Measurements from ENCODE around the gene PRAME.
"Not testable (repeated sequence)": the region's sequence is repeated elsewhere in the genome, so short reads cannot be mapped to it uniquely, and the experiment has no call there.

Gene PRAME

GRCh38 chr22:22521631-22522030 is 37.4 kb downstream of the PRAME start:
- no peak for DNase-seq (ENCODE audit: low read depth in 2 of 3, low spot score in 1 of 3)

DNA sequence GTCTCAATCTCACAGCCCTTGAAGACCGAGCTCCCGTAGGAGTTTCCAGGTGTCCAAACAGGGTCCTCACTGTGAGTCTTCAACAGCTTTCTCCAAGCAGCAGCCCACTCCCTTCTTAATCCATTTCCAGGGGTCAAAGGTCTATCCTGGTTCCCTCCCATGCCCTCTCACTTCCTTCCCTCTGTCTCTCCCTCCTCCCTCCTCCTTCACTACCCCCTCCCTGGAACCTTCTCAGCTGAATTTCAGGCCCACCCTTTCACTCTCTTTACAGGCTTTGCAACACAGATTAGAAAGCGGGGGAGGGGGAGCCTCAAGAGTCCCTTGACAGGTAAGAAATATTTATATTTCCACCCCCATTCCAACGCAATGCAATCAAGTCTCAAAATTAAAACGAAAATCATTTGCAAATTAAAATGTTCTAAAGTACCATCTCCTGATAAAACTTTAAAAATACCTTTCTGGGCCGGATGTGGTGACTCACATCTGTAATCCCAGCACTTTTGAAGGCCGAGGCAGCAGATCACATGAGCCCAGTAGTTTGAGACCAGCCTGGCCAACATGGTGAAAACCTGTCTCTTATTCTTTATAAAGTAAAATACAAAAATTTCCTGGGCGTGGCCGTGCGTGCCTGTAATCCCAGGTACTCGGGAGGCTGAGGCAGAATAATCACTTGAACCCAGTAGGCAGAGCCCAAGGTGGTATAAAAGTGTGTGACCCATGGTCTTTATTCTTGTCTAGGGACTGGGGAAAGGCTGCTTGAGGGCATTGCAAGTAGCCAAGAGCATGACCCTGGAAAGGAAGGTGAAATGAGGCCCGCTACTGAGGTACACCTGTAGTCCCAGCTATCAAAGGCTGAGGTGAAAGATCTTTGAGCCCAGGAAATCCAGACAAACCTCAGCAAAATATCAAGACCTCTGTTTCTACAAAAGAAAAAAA is 38.1 kb downstream of the PRAME start:
- no peak for DNase-seq (ENCODE audit: low read depth in 2 of 3, low spot score in 1 of 3)

DNA sequence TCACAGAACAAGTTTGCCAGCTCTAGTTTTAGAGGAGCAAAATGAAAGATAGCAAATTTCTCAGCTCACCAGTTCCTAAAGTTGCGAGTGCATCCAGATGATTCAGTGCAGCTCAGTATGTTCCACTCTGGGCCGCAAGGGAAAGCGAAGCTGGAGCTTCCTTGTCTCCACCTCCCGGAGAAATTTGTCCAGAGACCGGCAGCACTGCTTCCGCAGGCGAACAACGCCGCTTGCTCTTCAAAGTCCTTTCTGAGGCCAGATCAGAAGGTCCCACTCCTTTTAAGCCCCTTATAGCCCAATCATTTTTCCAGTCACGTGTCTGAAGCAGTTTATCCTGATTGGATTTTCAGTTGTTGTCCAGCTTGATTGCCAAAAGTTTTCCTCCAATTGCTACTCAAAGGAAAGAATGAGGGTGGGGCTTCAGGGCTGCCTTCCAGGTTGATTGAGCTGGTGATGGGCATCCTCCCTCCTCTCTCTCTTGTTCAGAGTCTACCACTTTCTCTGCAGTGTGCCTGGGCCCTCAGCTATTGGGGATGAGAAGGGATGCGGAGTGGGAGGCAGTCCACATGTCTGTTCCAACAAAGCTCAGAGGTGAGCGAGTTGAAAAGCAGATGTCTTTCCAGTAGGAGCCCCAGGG is 38.9 kb downstream of the PRAME start, which contains the start of gene ZNF280A:
Gene ZNF280A, minus strand, starts transcription at position 251 of the 637 bp plus-strand sequence. CDS start 4,640 bp downstream, outside the sequence.
- no peak for DNase-seq (ENCODE audit: low read depth in 2 of 3, low spot score in 1 of 3)

GRCh38 chr22:22519591-22519990 is 39.5 kb downstream of the PRAME start:
- DNase-seq (ENCODE audit: low read depth in 2 of 3, low spot score in 1 of 3): no peak

- no peak for DNase-seq (ENCODE audit: low read depth in 2 of 3, low spot score in 1 of 3)
These were observed 42.1 kb downstream of the PRAME start for GRCh38 chr22:22516992-22517391.

- DNase-seq (ENCODE audit: low read depth in 2 of 3, low spot score in 1 of 3): no peak
These were observed 43.2 kb downstream of the PRAME start for GRCh38 chr22:22515890-22516289.

- DNase-seq (ENCODE audit: low read depth in 2 of 3, low spot score in 1 of 3): not testable (repeated sequence)
These were observed 44.6 kb downstream of the PRAME start for GRCh38 chr22:22514431-22514830.

- DNase-seq (ENCODE audit: low read depth in 2 of 3, low spot score in 1 of 3): no peak
These were observed 45.4 kb downstream of the PRAME start for GRCh38 chr22:22513619-22514018.

DNA sequence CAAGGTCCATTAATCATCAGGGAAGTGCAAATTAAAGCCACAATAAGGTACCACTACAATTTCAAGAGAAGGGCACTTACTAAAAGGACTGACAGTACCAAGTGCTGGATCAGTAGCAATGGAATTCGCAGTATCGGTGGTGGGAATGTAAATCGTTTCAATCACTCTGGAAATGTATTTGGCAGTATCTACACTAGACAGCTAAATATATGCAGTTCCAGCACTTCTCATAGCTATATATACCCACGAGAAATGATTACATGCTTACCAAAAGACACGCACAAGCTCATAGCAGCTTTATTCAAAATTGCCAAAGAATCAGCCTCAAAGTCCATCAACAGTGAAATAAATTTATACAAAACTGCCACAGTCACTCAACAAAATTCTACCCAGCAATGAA is 46.1 kb downstream of the PRAME start:
- DNase-seq (ENCODE audit: low read depth in 2 of 3, low spot score in 1 of 3): no peak

DNA sequence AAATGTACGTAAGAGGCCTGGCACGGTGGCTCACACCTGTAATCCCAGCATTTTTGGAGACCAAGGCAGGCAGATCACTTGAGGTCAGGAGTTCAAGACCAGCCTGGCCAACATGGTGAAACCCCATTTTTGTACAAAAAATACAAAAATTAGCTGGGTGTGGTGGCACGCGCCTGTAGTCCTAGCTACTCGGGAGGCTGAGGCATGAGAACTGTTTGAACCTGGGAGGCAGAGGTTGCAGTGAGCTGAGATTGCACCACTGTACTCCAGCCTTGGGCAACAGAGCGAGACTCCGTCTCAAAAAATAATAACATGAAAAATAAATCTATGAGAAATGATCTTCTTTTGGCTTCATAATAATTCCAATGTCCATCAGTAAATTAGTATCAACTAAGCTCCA is 48.2 kb downstream of the PRAME start:
- not testable (repeated sequence) for DNase-seq (ENCODE audit: low read depth in 2 of 3, low spot score in 1 of 3)

GRCh38 chr22:22509912-22510311 is 49.2 kb downstream of the PRAME start:
- not testable (repeated sequence) for DNase-seq (ENCODE audit: low read depth in 2 of 3, low spot score in 1 of 3)

GRCh38 chr22:22508274-22509176 is 50.5 kb downstream of the PRAME start, which contains the start of gene ZNF280B:
TSS of gene ZNF280B (minus strand) at chr22:22508742. CDS start at chr22:22489398, 19,344 bp downstream.
- DNase-seq (ENCODE audit: low read depth in 2 of 3, low spot score in 1 of 3): peak; percentile 77 to 83 (median 78)

DNA sequence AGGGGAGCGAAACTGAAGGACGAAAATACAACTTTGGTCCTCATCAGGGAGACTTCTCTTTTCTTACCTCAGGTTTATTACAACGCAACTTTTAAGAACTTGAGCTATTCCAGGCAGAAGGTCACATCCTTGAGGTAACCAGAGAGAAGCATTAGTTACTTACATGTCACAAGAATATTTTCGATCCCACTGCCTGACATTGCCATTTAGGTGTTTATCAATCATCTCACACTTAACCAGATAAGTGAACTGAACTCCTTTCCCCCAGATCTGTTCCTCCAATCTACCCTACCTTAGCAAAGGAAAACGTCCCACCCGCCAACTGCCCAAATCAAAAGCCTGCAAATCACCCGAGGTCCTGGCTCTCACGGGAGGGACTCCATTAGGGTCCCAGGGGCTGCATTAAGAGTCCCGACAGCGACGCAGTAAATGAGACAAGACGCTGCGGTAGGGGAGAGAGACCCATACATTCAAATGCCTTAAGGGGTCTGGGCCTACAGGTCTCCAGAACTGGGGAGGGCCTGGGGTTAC is 51.3 kb downstream of the PRAME start:
- no peak for DNase-seq (ENCODE audit: low read depth in 2 of 3, low spot score in 1 of 3)

DNA sequence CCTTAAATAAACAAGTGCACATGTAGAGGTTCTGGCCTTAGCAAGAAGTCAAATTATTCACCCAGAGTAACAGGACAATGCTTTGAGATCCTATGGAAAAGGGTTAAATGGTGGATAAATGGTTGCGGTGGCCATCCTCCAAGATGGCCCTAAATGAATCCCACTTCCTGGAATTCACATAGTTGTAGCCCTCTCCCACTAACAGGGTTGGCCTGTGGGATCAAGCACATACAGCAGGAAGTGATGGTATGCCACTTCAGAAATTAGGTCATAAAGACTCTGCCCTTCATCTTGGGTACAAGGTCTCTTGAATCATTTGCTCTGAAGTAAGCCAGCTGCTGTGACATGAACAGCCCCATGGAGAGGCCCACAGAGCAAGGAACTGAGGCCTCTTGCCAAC is 52.3 kb downstream of the PRAME start:
- no peak for DNase-seq (ENCODE audit: low read depth in 2 of 3, low spot score in 1 of 3)

DNA sequence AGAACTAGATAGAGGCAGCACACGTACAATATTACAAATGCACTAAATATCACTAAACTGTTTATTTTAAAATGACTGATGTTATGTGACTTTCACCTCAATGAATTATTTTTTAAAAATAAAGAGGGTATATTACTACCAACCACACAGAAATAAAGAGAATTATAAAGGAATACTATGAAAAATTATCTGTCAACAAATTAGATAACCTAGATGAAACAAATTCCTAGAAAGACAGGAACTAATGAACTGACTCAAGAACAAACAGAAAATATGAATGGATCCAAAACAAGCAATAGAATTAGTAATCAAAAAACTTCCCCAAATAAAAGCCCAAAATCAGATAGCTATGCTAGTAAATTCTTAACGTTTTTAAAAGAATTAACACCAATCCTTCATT is 60.8 kb downstream of the PRAME start:
- no peak for DNase-seq (ENCODE audit: low read depth in 2 of 3, low spot score in 1 of 3)
